HuH-7.5 (cell line): ENCODE data around the gene MACO1.
"Not testable (repeated sequence)": the region's sequence is repeated elsewhere in the genome, so short reads cannot be mapped to it uniquely, and the experiment has no call there.

ENCODE experiments used
- DNase-seq: peaks from one replicate; pipeline ENCODE4 v3.0.0; 2011; ENCODE audit warnings: low spot score

The MACO1 gene

GRCh38 chr1:25425098-25426085 is 5.3 kb upstream of the MACO1 start:
- DNase-seq, result no peak

GRCh38 chr1:25427696-25428095 is 3.0 kb upstream of the MACO1 start:
- DNase-seq, result no peak

- DNase-seq, result no peak
Observed at GRCh38 chr1:25428475-25429166, 2.1 kb upstream of the MACO1 start.

GRCh38 chr1:25430967-25431881 is 527 bp downstream of the MACO1 start:
- DNase-seq, result peak; percentile 47

GRCh38 chr1:25431955-25432719 is 1.4 kb downstream of the MACO1 start:
- no peak for DNase-seq

GRCh38 chr1:25432749-25433388 is 2.2 kb downstream of the MACO1 start:
- no peak for DNase-seq

- DNase-seq, result no peak
Observed at GRCh38 chr1:25433389-25434186, 2.9 kb downstream of the MACO1 start.

- no peak for DNase-seq
Observed at GRCh38 chr1:25435397-25436108, 4.9 kb downstream of the MACO1 start.

- no peak for DNase-seq
Observed at GRCh38 chr1:25437672-25438071, 7.0 kb downstream of the MACO1 start.

- no peak for DNase-seq
Observed at GRCh38 chr1:25439287-25439686, 8.6 kb downstream of the MACO1 start.

GRCh38 chr1:25442178-25442577 is 11.5 kb downstream of the MACO1 start:
- no peak for DNase-seq

- no peak for DNase-seq
Observed at GRCh38 chr1:25443030-25443699, 12.5 kb downstream of the MACO1 start.

- not testable (repeated sequence) for DNase-seq
Observed at GRCh38 chr1:25444604-25445003, 13.9 kb downstream of the MACO1 start.

GRCh38 chr1:25445993-25446538 is 15.4 kb downstream of the MACO1 start:
- DNase-seq, result no peak

GRCh38 chr1:25447547-25447946 is 16.9 kb downstream of the MACO1 start:
- no peak for DNase-seq

GRCh38 chr1:25450891-25451290 is 20.2 kb downstream of the MACO1 start:
- no peak for DNase-seq

- no peak for DNase-seq
Observed at GRCh38 chr1:25451908-25452307, 21.2 kb downstream of the MACO1 start.

GRCh38 chr1:25456502-25456901 is 25.8 kb downstream of the MACO1 start:
- no peak for DNase-seq
